ENCODE results near the gene OCA2.
"Not testable (repeated sequence)": the region's sequence is repeated elsewhere in the genome, so short reads cannot be mapped to it uniquely, and the experiment has no call there.

The OCA2 gene

DNA sequence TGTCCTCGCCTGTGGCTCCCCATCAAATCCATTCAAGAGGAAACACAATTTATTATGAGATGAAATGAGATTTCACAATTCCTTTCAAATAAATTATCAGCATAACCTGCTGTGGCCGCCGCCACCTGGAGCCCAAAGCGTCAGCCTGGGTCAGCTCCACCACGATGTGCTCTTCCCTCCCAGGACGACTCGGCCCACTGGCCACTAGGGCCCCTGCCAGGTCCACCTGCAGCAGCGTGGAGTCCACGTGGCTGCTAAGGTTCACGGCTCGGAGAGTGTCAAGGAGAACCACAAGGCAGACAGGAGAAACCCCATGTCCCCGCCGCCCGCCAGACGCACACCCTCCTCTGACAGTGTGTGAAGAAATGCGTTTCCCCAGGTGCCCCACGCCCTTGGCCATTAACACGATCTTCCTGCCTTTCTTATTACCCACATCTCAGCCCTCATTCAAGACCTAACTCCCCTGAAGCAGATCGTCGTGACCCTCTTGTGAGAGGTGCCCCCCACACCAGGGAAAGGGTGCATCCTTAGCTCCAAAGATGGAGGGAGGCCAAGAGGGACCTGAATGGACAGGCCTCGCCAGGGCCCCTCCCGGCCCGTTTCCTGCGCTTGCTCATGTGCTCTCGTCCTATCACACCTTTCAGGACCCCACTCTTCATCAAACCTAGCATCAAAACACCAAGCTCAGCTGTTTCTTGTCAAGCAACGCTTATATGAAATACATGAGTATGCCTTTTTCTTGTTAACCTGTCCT is 80.6 kb downstream of the OCA2 start:
- 94% methylated on average over 25 to 26 of the region's 26 CpGs for WGBS, 2 experiments
- no peaks in the 10 kb centered on the region for H3K27me3 ChIP-seq (ENCODE audit: control insufficient read depth, insufficient read depth, low read length, poor library complexity, severe bottlenecking)

DNA sequence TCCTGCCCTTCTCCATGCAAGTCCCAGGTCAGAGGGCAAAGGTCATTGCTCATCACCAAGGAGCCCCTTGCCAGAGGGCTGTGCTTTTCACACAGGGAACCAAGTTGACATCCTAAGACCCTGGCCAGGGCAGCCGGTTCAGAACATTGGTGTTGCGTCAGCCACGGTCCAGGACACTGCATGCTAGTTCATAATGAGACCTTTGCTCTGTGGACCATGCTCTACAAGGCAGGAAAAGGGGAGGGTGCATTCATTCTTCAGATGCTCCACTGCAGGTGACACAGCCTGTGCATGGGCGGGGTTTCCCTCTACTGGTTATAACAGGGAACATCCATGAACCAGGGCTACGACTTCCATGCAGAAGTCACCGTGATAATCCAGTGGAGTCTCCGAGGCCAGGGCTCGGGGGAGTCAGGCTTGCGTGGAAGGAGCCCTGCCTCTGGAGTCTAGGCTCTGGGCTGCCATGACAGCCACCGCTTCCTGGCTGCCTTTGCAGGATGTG is 81.6 kb downstream of the OCA2 start:
- no peak overlapping the region for H3K27ac ChIP-seq (ENCODE audit: insufficient read depth, low read depth, low read length, poor library complexity, severe bottlenecking)
- no peak overlapping the region for H3K4me3 ChIP-seq (ENCODE audit: insufficient read depth, low read depth, low read length)
- H3K9me3 ChIP-seq (ENCODE audit: control insufficient read depth, low read length): no peaks in the 10 kb centered on the region
- H3K27me3 ChIP-seq (ENCODE audit: control insufficient read depth, insufficient read depth, low read length, poor library complexity, severe bottlenecking): no peaks in the 10 kb centered on the region
- H3K36me3 ChIP-seq (ENCODE audit: control insufficient read depth, insufficient read depth, low read length): no peaks in the 10 kb centered on the region
- 93% methylated on average over 10 of the region's 10 CpGs for WGBS, 2 experiments
- peaks cover 11% of the 10 kb centered on the region for H3K4me1 ChIP-seq (ENCODE audit: control insufficient read depth, insufficient read depth, low read length)

More for the DNA sequence above, 80.6 kb downstream of the OCA2 start:
- Histone ChIP-seq H3K27ac (ENCODE audit: insufficient read depth, low read depth, low read length, poor library complexity, severe bottlenecking) (no peak overlapping the region), H3K4me3 (ENCODE audit: insufficient read depth, low read depth, low read length) (no peak overlapping the region), H3K9me3 (ENCODE audit: control insufficient read depth, low read length) (no peaks in the 10 kb centered on the region), H3K36me3 (ENCODE audit: control insufficient read depth, insufficient read depth, low read length) (no peaks in the 10 kb centered on the region), H3K4me1 (ENCODE audit: control insufficient read depth, insufficient read depth, low read length) (peaks cover 11% of the 10 kb centered on the region)

DNA sequence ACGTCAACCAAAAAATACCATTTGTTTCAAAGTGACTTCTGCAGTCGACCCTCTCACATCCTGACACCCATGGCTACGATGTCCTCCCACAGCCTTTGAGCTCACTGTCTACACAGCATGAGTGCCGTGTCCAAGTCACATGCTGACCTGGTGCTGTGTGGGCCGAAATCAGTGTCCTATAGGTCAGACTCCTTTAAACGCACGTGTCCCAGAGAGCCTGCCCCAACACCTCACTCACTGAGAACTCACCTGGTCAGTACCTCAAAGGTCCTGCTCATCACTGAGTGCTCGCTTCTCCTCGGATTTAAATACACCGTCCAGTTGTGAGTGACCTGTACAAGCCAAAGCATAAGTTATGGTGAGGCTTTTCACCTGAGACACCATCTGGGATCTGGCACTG is 83.3 kb downstream of the OCA2 start:
- Histone ChIP-seq H3K27ac (ENCODE audit: insufficient read depth, low read depth, low read length, poor library complexity, severe bottlenecking) (no peak overlapping the region), H3K9me3 (ENCODE audit: control insufficient read depth, low read length) (no peaks in the 10 kb centered on the region), H3K4me1 (ENCODE audit: control insufficient read depth, insufficient read depth, low read length) (peaks cover 9% of the 10 kb centered on the region), H3K36me3 (ENCODE audit: control insufficient read depth, insufficient read depth, low read length) (no peaks in the 10 kb centered on the region), H3K27me3 (ENCODE audit: control insufficient read depth, insufficient read depth, low read length, poor library complexity, severe bottlenecking) (no peaks in the 10 kb centered on the region), H3K4me3 (ENCODE audit: insufficient read depth, low read depth, low read length) (no peak overlapping the region)
- 93 to 94% methylated on average over 10 of the region's 10 CpGs for WGBS, 2 experiments

DNA sequence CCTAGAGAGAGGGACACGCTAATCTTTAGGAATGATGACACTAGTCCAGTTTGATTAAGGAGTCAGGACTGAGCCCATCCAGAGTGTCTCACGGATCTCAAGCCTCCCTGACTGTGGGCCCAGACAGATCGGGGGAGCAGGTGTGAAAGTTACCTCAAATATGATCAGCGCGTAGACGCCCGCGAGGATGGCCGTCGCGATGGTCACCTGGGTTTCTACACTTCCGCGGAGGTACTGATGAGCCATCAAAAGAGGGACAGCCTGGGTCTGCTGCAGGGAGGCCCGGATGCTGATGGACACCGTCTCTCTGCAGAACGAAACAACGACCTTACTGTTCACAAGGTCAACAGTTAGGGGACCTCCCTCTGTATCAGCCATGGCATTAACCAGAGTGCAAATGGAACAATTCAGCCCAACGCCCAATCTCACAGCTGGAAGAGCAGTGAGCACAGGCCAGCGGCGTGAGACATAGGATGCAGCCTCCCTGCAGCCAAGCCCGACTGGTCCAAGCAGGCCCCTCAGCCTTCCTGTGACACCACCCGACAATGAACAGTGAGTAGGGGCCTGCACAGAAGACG is 84.4 kb downstream of the OCA2 start:
- Histone ChIP-seq H3K36me3 (ENCODE audit: control insufficient read depth, insufficient read depth, low read length) (no peaks in the 10 kb centered on the region), H3K9me3 (ENCODE audit: control insufficient read depth, low read length) (no peaks in the 10 kb centered on the region), H3K4me1 (ENCODE audit: control insufficient read depth, insufficient read depth, low read length) (peaks cover 6% of the 10 kb centered on the region), H3K27ac (ENCODE audit: insufficient read depth, low read depth, low read length, poor library complexity, severe bottlenecking) (no peak overlapping the region), H3K27me3 (ENCODE audit: control insufficient read depth, insufficient read depth, low read length, poor library complexity, severe bottlenecking) (no peaks in the 10 kb centered on the region), H3K4me3 (ENCODE audit: insufficient read depth, low read depth, low read length) (no peak overlapping the region)
- 95 to 96% methylated on average over 23 of the region's 23 CpGs for WGBS, 2 experiments

DNA sequence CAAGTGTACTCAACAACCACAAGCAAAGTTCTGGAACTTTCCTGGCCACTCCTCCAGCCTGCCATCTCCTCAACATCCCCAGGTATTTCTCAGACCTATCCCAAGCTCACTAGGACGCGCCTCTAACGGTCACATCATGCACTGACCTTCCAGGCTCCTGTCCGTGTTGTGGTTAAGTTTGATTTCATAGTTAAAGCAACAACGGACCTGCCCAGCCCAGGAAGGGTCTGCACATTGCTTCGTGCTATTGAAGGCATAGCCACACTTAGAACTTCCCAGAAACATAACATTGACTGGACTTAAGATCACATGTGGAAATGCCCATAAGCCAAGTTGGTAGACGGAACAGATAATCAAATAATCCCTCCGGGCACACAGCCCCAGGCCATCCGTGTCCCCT is 85.1 kb downstream of the OCA2 start:
- WGBS, 2 experiments: 93 to 94% methylated on average over 9 of the region's 9 CpGs
- peaks cover 6% of the 10 kb centered on the region for H3K4me1 ChIP-seq (ENCODE audit: control insufficient read depth, insufficient read depth, low read length)
- no peaks in the 10 kb centered on the region for H3K27me3 ChIP-seq (ENCODE audit: control insufficient read depth, insufficient read depth, low read length, poor library complexity, severe bottlenecking)
- no peak overlapping the region for H3K4me3 ChIP-seq (ENCODE audit: insufficient read depth, low read depth, low read length)
- no peak overlapping the region for H3K27ac ChIP-seq (ENCODE audit: insufficient read depth, low read depth, low read length, poor library complexity, severe bottlenecking)
- no peaks in the 10 kb centered on the region for H3K36me3 ChIP-seq (ENCODE audit: control insufficient read depth, insufficient read depth, low read length)
- H3K9me3 ChIP-seq (ENCODE audit: control insufficient read depth, low read length): no peaks in the 10 kb centered on the region

- no peaks in the 10 kb centered on the region for H3K27me3 ChIP-seq (ENCODE audit: control insufficient read depth, insufficient read depth, low read length, poor library complexity, severe bottlenecking)
- WGBS, 2 experiments: 95 to 97% methylated on average over 7 of the region's 7 CpGs
- H3K4me1 ChIP-seq (ENCODE audit: control insufficient read depth, insufficient read depth, low read length): peaks cover 6% of the 10 kb centered on the region
- H3K27ac ChIP-seq (ENCODE audit: insufficient read depth, low read depth, low read length, poor library complexity, severe bottlenecking): no peak overlapping the region
- H3K4me3 ChIP-seq (ENCODE audit: insufficient read depth, low read depth, low read length): no peak overlapping the region
- H3K9me3 ChIP-seq (ENCODE audit: control insufficient read depth, low read length): no peaks in the 10 kb centered on the region
- H3K36me3 ChIP-seq (ENCODE audit: control insufficient read depth, insufficient read depth, low read length): peaks cover 3% of the 10 kb centered on the region
Observed at GRCh38 chr15:28013480-28013879, 85.6 kb downstream of the OCA2 start.

DNA sequence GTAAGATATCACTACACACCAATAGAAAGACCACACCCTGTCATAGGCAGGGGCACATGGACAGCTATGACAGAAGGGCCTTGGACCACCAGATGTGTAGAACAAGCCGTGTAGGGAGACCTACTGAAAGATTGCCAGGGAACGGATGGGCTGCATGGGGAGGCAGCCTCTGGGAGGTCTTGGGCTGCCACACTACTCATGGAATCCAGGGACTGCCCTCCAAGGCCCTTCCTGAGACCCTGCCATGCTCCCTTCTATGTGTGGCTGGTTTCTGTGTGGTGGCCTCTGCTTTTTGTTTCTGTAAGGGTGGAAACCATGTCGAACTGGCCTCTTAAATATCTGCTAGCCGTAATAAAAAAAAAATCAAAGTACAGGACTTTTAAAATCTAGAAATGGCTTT is 86.9 kb downstream of the OCA2 start:
- Histone ChIP-seq H3K9me3 (ENCODE audit: control insufficient read depth, low read length) (no peaks in the 10 kb centered on the region), H3K4me3 (ENCODE audit: insufficient read depth, low read depth, low read length) (no peak overlapping the region), H3K4me1 (ENCODE audit: control insufficient read depth, insufficient read depth, low read length) (peaks cover 5% of the 10 kb centered on the region), H3K27me3 (ENCODE audit: control insufficient read depth, insufficient read depth, low read length, poor library complexity, severe bottlenecking) (no peaks in the 10 kb centered on the region), H3K27ac (ENCODE audit: insufficient read depth, low read depth, low read length, poor library complexity, severe bottlenecking) (no peak overlapping the region), H3K36me3 (ENCODE audit: control insufficient read depth, insufficient read depth, low read length) (peaks cover 3% of the 10 kb centered on the region)
- WGBS, 2 experiments: 90 to 94% methylated on average over 4 of the region's 4 CpGs

GRCh38 chr15:28008175-28008574 is 90.9 kb downstream of the OCA2 start:
- H3K27ac ChIP-seq (ENCODE audit: insufficient read depth, low read depth, low read length, poor library complexity, severe bottlenecking); H3K27me3 ChIP-seq (ENCODE audit: control insufficient read depth, insufficient read depth, low read length, poor library complexity, severe bottlenecking); H3K9me3 ChIP-seq (ENCODE audit: control insufficient read depth, low read length); H3K4me1 ChIP-seq (ENCODE audit: control insufficient read depth, insufficient read depth, low read length); H3K36me3 ChIP-seq (ENCODE audit: control insufficient read depth, insufficient read depth, low read length); H3K4me3 ChIP-seq (ENCODE audit: insufficient read depth, low read depth, low read length): not testable (repeated sequence)
- WGBS, 2 experiments: 95 to 100% methylated on average over 2 of the region's 2 CpGs

GRCh38 chr15:28006116-28006905 is 92.8 kb downstream of the OCA2 start:
- H3K9me3 ChIP-seq (ENCODE audit: control insufficient read depth, low read length): no peaks in the 10 kb centered on the region
- H3K27ac ChIP-seq (ENCODE audit: insufficient read depth, low read depth, low read length, poor library complexity, severe bottlenecking): no peak overlapping the region
- H3K4me1 ChIP-seq (ENCODE audit: control insufficient read depth, insufficient read depth, low read length): no peaks in the 10 kb centered on the region
- WGBS, 2 experiments: 95 to 96% methylated on average over 8 to 9 of the region's 9 CpGs
- peaks cover 3% of the 10 kb centered on the region for H3K36me3 ChIP-seq (ENCODE audit: control insufficient read depth, insufficient read depth, low read length)
- no peaks in the 10 kb centered on the region for H3K27me3 ChIP-seq (ENCODE audit: control insufficient read depth, insufficient read depth, low read length, poor library complexity, severe bottlenecking)
- no peak overlapping the region for H3K4me3 ChIP-seq (ENCODE audit: insufficient read depth, low read depth, low read length)

- no peak overlapping the region for H3K4me3 ChIP-seq (ENCODE audit: insufficient read depth, low read depth, low read length)
Observed at GRCh38 chr15:28005004-28005527, 94.0 kb downstream of the OCA2 start.

More at GRCh38 chr15:28005004-28005527, 94.0 kb downstream of the OCA2 start:
- Histone ChIP-seq H3K36me3 (ENCODE audit: control insufficient read depth, insufficient read depth, low read length) (peaks cover 3% of the 10 kb centered on the region), H3K27ac (ENCODE audit: insufficient read depth, low read depth, low read length, poor library complexity, severe bottlenecking) (no peak overlapping the region), H3K9me3 (ENCODE audit: control insufficient read depth, low read length) (no peaks in the 10 kb centered on the region), H3K4me1 (ENCODE audit: control insufficient read depth, insufficient read depth, low read length) (no peaks in the 10 kb centered on the region), H3K27me3 (ENCODE audit: control insufficient read depth, insufficient read depth, low read length, poor library complexity, severe bottlenecking) (no peaks in the 10 kb centered on the region)
- 94 to 95% methylated on average over 15 of the region's 15 CpGs for WGBS, 2 experiments

Data from ectodermal cell (in vitro differentiated cells).